ENCODE results near the gene LAMTOR4.

DNA sequence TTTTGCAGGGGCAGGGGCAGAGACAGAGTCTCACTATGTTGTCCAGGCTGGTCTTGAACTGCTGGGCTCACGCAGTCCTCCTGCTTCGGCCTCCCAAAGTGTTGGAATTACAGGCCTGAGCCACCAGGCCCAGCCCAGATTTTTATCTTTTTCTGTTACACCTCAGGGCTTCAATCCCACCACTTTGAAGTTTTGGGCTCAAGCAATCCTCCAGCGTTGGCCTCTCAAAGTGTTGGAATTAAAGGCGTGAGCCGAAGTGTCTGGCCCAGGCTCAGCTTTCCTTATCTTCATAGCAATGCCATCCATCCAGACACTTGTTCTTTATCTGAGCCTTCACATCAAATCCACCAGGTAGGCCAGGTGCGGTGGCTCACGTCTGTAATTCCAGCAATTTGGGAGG, 33.7 kb upstream of the LAMTOR4 start:
- no peak for TF ChIP-seq REST (IDR thresholded peaks at IDR 0.05; ENCODE audit: insufficient replicate concordance, low read depth)
- TF ChIP-seq, protein P1, sequence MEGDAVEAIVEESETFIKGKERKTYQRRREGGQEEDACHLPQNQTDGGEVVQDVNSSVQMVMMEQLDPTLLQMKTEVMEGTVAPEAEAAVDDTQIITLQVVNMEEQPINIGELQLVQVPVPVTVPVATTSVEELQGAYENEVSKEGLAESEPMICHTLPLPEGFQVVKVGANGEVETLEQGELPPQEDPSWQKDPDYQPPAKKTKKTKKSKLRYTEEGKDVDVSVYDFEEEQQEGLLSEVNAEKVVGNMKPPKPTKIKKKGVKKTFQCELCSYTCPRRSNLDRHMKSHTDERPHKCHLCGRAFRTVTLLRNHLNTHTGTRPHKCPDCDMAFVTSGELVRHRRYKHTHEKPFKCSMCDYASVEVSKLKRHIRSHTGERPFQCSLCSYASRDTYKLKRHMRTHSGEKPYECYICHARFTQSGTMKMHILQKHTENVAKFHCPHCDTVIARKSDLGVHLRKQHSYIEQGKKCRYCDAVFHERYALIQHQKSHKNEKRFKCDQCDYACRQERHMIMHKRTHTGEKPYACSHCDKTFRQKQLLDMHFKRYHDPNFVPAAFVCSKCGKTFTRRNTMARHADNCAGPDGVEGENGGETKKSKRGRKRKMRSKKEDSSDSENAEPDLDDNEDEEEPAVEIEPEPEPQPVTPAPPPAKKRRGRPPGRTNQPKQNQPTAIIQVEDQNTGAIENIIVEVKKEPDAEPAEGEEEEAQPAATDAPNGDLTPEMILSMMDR (IDR thresholded peaks at IDR 0.05; ENCODE audit: insufficient read depth, low read length), result no peak

All from HL-60 (cell line).